ENCODE results near the gene CD14.
"Not testable (repeated sequence)": the region's sequence is repeated elsewhere in the genome, so short reads cannot be mapped to it uniquely, and the experiment has no call there.

CD14 gene

DNA sequence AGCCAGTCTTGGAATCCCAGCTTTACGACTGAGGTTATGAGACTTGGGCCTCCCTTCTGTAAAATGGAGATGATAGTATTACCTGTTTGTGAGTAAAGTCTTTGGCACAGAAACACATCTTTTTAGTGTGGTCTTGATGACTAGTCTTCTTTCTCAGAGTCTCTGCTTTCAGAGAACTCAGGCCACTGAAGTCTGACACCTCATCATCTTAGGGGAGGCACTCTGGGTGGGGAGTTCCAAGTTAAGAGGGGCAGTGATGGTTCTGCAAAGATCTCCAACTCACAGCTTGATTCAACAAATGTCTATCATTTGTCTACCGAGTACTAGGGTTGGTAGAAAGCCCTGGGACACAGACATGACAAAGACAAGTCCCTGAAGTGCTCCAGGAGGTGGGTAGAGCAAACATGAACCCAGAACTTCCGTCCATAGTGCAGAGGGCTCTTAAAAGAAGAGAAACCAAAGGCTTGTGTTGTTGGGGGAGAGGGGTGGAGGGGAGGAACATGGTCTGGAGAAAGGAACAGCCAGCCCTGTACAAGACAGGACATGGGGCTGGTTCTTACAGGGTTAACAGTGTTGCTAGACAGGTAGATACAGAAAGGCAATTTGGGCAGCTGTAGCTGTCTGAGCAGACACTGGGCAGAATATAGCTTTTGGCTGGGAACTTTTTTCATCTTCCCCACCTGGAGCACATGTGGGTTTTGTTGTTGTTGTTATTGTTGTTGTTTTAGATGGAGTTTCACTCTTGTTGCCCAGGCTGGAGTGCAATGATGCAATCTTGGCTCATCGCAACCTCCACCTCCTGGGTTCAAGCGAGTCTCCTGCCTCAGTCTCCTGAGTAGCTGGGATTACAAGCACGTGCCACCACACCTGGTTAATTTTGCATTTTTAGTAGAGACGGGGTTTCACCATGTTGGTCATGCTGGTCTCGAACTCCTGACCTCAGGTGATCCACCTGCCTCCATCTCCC, 2.6 kb upstream of the CD14 start:
- no peak for DNase-seq (ENCODE audit: low read depth)

DNA sequence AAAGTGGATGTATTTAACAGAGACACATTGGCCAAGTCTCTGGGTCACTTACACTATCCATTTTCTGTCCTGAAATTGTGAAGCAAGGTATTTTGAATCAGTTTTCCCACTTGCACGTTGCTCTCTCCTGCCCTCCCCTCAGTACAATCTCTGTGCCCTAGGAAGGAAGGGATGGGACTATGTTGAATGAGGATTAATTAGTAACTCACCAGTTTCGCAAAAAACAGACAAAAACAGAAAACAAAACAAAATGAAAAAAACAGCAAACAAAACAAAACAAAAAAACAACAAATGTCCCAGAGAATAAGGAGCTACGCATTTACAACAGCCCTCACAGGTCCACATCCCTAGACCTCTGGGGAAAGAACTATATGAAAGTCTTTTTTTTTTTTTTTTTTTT, 1.1 kb upstream of the CD14 start:
- no peak for DNase-seq (ENCODE audit: low read depth)

DNA sequence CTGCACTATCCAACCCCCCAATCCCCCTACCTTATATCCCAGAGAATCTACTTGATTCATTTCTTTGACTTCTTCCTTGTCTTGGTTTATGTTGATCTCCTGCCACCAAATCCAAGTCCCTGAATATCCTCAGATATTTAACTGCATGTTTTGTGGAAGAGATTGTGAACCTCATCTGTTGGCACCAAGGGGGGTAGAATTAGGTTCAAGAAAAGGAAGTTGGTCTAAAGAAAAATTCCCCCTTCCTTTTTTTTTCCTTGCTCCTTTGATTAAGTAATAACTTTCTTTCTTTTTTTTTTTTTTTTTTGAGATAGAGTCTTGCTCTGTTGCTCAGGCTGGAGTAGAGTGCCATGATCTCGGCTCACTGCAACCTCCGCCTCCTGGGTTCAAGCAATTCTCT, 526 bp upstream of the CD14 start:
- no peak for DNase-seq (ENCODE audit: low read depth)

DNA sequence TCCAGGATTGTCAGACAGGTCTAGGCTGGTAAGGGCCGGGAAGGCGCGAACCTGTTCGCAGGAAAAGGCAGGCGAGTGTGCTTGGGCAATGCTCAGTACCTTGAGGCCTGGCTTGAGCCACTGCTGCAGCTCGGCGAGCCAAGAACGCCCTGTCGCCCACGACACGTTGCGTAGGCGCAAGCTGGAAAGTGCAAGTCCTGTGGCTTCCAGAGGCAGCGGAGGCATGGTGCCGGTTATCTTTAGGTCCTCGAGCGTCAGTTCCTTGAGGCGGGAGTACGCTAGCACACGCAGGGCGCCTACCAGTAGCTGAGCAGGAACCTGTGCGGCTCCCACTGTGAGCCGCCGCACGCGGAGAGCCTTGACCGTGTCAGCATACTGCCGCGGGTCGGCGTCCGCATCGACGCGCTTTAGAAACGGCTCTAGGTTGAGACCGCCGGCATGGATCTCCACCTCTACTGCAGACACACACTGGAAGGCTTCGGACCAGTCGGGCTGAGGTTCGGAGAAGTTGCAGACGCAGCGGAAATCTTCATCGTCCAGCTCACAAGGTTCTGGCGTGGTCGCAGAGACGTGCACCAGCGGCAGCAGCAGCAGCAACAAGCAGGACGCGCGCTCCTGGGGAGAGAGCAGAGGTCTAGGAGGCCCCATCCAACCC, 482 bp downstream of the CD14 start:
- DNase-seq (ENCODE audit: low read depth): no peak

DNA sequence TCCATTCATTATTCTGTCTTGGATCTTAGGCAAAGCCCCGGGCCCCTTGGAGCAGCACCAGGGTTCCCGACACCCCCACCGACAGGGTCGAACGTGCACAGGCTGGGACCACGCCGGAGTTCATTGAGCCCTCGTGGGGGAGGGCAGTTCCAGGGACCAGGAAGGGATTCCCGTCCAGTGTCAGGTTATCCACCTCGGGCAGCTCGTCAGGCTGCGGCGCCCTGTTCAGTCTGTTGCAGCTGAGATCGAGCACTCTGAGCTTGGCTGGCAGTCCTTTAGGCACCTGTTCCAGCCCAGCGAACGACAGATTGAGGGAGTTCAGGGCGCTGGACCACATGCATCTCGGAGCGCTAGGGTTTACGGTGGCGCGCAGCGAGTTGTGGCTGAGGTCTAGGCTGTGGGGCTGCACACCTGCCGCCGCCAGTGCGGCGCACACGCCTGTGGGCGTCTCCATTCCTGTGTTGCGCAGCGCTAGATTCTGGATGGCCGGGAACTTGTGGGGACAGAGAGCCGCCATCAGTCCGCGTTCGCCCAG, 1.1 kb downstream of the CD14 start:
- DNase-seq (ENCODE audit: low read depth): no peak

DNA sequence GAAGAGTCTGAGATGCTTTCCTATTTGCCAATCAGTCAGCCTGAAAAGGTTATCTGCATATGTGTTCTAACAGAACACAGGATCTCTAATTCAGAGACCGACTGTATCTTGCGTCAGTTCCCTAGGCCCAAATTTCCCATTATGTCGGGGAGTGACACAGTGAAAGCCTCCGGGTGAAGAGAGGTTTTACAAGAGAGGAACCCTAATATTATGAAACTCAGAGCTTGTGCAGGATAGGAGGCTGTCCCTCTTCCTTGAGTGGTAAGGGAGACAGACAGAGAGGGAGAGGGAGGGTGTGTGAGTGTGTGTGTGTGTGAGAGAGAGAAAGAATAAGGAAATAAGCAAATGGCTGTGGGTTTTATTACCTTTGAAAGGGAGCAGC, 1.9 kb downstream of the CD14 start:
- no peak for DNase-seq (ENCODE audit: low read depth)

DNA sequence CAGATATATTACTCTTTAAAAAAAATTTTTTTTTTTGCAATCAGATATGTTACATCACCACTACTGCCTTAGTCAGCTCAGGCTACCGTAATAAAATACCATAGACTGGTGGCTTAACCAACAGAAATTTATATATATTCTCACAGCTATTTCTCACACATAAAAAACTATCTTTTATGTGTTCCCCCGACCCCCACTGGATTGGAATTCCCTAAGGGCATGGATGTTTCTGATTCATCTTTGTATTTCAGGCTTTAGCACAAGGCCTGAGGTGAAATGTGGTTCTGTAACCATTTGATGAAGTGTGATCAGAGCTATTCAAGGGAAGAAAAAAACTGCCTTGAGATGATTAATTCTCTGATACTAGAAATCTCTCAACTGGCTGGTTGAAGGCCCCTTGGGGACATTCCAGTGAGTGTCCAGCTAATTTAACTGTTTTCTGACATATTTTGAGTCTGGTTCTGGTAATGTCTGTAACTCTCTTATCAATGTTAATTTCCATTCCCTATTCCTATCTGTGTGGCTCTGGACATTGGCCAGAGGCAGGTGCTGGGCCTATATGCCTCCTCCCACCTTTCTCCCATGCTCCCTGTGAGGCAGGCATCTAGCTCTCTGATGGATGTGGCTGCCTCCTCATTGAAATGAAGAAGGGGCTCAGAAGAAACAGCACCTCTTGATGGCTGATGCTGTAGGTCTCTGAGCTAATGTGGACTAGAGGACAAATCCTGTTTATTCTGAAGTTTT, 2.5 kb downstream of the CD14 start:
- DNase-seq (ENCODE audit: low read depth): no peak

DNA sequence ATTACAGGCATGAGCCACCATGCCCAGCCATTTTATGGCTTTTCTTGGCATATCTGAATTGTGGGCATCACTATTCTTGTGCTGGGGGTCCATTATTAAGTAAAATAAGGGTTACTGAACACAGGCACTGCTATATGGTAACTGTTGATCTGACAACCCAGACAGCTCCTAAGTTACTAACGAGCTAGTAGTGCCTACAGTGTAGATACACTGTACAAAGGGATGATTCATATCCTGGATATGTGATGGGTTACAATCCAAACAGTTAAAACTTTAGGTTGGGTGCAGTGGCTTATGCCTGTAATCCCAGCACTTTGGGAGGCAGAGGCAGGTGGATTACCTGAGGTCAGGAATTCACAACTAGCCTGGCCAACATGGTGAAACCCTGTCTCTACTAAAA, 4.3 kb downstream of the CD14 start:
- DNase-seq (ENCODE audit: low read depth): no peak

DNA sequence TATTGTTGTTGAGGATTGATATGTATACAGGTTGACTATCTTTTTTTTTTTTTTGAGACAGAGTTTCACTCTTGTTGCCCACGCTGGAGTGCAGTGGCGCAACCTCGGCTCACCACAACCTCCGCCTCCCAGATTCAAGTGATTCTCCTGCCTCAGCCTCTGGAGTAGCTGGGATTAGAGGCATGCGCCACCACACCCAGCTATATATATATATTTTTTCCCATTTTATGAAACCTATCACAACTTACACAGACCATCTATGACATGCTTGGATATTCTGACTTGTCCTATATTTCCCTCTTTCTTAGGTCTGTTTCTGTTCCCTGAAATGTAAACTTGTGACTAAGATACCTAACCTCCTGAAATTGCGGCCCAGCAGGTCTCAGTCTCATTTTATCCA, 5.0 kb downstream of the CD14 start:
- no peak for DNase-seq (ENCODE audit: low read depth)

DNA sequence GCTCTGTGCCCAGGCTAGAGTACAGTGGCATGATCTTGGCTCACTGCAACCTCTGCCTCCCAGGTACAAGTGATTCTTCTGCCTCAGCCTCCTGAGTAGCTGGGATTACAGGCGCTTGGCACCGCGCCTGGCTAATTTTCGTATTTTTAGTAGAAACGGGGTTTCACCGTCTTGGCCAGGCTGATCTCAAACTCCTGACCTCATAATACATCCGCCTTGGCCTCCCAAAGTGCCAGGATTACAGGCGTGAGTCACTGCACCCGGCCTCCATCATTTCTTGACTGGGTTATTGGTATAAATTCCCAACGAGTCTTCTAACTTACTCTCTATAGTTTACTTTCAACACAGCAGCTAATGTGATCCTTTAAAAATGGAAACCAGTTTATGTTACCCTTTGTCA, 8.1 kb downstream of the CD14 start:
- DNase-seq (ENCODE audit: low read depth): not testable (repeated sequence)

DNA sequence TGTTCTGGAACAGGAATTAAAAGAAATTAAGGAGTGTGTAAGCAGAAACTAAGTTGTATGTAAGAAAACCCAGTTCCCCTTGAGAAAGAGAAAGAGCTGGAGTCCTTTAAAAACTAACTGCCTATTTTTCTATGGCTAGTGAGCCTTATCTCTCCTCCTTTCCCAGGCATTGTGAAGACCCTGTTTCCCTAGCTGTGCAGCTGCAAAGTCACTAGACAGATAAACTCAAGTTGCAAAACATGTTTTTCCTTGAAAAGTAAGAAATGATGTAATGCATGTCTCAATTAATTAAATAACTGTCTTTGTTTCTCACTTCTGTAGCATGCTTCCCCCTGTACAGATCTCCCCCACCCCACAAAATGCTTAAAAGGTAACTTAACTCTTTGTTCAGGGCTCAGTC, 9.9 kb downstream of the CD14 start:
- DNase-seq (ENCODE audit: low read depth): not testable (repeated sequence)

DNA sequence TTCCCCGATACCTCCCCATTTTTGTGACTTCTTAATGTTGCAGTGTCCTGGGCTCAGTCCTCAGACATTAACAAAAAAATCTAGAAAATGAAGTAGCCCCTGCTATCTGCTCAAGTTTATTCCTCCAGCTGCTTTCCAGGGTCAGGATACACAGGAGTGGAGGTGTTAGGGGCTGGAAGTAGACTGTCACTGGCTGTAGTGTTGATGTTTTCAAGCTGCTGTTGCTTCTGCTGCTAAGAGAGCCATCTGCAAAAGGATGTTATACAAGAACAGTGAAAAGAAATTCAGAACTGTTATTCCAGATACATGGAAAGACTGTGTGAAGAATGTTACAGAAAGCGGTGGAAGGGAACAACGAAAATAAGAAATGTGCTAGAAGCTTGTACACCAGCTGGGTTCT, 10.7 kb downstream of the CD14 start:
- DNase-seq (ENCODE audit: low read depth): no peak

DNA sequence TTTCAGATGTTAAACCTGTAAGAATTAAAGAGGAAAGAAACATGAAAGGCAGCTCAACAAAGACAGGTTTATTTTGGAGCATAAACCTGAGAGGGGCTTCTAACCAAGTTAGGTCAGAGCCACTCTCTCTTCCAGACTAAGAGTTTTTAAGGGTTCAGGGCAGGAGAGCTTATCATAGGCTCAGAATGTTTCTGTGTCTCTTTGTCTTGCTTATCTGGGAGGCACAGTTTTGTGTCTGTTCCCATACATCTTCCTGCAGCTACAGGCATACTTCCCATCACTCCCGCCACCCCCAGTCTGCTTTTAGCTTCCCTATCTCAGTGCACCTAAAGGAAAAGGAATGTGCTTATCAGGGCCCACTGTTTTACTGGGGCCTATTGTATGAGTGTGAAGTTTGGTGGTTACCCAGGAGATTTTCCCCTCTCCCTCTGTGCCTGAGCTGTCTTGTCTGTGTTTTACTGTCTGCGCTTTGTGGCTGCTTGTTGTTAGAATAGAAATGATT, 21.9 kb downstream of the CD14 start:
- DNase-seq (ENCODE audit: low read depth): no peak

DNA sequence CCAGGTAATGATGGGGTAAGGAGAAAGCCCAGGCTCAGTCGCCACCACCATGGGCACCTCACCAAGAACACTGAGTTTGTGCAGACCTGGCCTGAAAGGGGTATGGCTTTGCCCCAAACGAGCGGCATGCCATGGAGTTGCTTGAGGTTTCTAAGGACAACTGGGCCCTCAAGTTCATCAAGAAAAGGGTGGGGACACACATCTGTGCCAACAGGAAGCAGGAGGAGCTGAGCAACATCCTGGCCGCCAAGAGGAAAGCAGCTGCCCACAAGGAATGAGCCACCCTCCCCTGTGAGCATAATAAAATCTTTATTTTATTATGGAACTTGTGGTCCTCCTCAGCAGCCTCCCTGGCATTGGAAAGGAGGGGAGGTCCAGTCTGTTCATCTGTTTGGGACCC, 23.8 kb downstream of the CD14 start:
- DNase-seq (ENCODE audit: low read depth): no peak

DNA sequence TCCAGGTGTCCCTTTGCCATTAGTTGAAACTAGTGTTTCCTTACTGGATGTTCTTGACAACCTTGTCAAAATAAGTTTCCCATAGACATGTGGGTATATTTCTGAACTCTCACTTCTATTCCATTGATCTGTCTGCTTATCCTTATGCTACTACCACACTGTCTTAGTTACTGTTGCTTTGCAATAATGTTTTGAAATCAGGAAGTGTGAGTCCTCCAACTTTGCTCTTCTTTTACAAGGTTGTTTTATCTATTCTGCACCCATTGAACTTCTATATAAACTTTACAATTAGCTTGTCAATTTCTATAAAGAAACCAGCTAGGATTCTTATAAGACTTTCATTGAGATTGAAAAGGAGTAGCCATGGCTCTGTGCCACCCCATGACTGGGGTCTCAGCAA, 24.3 kb downstream of the CD14 start:
- no peak for DNase-seq (ENCODE audit: low read depth)

DNA sequence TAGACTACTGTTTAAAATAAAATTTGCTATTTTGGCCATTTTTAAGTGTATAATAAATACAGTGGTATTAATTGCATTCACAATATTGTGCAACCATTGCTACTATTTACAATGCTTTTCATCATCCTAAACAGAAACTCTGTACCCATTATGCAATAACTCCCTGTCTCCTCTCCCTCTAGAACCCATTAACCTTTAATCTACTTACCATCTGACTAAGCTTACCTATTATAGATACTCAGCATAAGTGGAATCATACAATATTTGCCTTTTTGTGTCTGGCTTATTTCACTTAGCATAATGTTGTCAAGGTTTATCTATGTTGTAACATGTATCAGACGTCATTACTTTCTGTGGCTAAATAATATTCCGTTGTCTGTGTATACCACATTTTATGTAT, 25.9 kb downstream of the CD14 start:
- no peak for DNase-seq (ENCODE audit: low read depth)

DNA sequence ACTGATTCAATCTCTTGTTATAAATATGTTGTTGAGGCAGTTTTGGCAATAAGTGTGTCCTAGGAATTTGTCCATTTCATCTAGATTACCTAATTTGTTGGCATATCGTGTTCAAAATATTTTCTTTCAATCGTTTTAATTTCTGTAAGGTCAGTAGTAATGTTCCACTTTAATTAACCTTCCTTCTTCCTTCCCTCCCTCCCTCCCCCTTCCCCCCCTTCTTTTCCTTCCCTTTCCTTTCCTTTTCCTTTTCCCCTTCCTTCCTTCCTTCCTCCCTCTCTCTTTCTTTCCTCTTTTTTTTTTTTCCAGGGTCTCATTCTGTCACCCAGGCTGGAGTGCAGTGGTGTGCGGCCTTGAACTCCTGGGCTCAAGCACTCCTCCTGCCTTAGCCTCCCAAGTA, 27.1 kb downstream of the CD14 start:
- no peak for DNase-seq (ENCODE audit: low read depth)

DNA sequence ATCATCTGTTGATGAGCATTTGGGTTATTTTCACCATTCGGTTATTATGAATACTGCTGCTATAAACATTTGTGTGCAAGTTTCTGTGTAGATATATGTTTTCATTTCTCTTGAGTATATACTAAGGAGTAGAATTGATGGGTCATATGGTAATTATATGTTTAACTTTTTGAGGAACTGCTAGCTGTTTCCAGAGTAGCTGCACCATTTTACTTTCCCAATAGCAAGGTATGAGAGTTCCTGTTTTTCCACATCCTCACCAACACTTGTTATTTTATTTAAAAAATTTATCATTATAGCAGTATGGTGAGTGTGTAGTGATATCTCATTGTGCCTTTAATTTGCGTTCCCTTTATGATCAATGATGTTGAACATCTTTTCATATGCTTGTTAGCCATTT, 29.2 kb downstream of the CD14 start:
- DNase-seq (ENCODE audit: low read depth): no peak

DNA sequence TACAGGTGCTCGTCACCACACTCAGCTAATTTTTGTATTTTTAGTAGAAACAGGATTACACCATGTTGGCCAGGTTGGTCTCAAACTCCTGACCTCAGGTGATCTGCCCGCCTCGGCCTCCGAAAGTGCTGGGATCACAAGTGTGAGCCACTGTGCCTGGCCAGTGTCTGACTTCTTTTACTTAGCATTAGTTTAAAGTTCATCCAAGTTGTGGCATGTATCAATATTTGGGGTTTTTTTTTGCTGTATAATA, 29.6 kb downstream of the CD14 start:
- DNase-seq (ENCODE audit: low read depth): not testable (repeated sequence)

DNA sequence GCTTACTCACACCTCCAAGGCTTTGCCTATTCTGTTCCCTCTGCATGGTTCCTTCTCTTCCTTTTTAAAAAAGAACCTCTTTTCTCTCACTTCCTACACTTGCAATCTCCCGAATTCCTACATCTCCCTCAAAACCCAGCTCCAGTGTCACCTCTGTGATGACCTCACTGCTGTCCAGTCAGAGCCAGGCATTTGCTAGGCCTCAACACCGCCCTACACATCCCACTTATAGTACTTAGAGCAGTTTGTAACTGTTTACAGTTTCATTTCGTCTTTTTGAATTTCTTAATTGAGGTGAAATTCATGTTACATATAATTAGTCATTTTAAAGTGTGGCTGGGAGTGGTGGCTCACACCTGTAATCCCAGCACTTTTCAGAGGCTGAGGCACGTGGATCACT, 30.8 kb downstream of the CD14 start:
- no peak for DNase-seq (ENCODE audit: low read depth)

DNA sequence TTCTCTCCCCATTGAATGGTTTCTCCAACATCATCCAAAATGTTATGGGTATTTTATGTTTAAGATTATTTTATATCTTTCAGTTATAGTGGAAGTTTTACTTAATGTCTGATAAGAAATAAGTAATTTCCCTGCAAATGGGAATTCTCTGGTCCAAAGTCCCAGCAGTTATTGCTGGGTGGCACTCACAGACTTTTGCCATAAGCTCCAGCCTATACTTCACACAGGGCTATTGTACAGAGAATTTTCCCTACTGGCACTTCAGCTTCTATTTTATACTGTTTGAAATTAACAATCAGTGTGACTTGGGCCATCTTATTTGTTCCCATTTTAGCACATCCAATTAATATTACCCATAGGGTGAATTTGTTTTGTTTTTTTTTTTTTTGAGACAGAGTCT, 32.9 kb downstream of the CD14 start:
- no peak for DNase-seq (ENCODE audit: low read depth)

DNA sequence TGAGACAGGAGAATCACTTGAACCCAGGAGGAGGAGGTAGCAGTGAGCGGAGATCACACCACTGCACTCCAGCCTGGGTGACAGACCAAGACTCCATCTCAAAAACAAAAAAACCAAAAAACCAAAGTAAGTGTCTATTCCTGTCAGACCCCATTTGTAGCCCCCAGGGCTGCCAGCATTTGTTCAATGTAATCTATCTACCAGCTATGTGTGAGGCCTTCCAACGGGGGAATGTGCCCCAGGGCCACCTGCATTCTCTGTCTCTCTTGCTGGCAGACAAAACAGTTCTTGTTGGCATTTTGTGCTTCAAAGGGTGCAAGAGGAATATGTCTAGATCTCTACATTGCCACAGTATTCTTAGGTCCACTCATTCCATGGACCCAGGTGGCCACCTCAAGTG, 34.1 kb downstream of the CD14 start:
- DNase-seq (ENCODE audit: low read depth): no peak

DNA sequence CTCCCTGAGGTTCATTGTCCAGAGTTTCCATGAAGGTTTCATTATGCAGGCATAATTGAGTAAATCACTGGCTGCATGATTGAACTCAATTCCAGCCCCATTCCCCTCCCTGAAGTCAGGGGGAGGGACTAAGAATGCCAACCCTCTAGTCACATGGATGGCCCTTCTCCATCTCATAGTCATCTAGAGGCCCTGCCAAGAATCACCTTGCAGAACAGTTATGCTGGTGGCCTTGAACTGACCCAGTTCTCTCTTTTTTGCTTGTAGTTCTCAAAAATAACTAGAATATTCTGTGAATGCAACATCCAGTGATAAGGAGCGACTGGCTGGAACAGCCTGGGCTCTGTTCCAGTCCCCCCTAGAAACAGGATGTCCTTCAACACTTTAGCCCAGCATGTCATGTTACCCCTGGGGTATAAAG, 36.6 kb downstream of the CD14 start:
- no peak for DNase-seq (ENCODE audit: low read depth)
